Stimulated activated CD4-positive, alpha-beta T cell treated with anti-CD3 and anti-CD28 coated beads, Interleukin-4, amount 100 ng/mL, for 4 hours (primary cell): ENCODE data around the gene TCEAL9.
"Not testable (repeated sequence)": the region's sequence is repeated elsewhere in the genome, so short reads cannot be mapped to it uniquely, and the experiment has no call there.

Source experiments
- DNase-seq, 2 experiments: peaks; one replicate each; pipeline ENCODE4 v3.0.0-alpha.2; 2020

TCEAL9 gene, protein sequence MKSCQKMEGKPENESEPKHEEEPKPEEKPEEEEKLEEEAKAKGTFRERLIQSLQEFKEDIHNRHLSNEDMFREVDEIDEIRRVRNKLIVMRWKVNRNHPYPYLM

DNA sequence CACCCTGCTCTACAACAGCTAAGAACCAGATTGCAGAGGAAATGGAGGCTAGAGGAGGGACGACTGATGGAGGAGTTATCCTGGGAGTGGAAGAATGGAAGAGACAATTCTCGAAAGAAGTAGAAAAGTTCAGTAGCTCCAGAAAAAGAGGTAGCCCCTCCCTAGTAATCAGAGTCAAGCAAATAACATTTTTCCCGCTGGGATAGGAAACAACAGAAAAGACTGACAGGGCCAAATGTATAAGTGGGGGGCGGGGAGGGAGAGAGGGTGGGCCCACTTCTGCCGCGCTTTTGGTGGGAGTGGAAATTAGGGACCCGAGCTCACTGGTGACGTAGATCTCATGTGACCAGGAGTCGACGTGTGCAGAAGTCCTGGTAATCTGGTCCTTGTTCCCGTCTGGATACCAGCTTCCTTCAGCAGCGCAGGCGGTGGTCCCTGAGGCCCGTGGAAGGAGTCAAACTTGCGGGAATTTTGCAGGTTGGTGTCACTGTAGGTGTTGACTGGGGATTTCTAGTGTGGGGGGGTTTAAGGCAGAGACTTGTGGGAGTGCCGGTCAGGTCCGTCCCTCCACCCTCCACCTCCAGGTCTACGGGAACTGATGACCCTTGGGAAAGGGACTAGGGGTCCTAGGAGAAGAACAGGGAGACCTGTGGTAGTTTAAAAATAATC lies at the start of gene TCEAL9:
TSS of gene TCEAL9 (plus strand) at position 377 of the 669 bp plus-strand sequence. CDS start 1,179 bp downstream, outside the sequence.
- DNase-seq: no peak

DNA sequence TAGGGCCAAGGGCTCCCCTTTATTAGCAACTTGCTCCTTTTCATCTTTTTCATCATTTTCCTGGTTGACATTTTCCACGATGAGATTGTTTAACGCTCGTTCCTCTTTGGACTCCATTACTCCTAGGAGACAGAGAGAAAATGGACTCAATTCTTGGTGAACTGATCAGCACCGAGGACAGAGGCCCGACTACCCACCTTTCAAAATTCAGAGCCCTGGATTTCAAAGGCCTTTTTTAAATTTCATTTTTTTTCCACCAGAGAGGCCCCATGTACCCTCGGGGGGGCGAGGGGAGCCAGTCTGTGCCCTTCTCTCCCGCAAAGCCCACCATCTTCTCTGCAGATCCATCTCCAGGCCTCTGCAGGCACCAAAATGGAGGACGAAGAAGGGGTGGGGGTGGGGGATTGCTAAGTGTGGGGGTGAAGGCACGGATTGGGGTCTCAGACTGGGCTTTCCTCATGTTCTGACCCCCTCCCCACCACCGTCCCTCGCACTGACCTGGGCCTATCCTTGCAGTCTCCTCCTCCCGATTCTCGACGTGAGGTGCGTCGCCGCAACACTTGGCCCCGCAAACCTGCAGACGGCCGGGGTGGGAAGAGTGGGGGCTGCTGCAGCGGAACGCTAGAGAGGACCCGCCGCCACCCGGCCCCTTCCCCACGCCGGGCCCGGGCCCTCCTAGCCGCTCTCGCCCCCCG lies 46.3 kb upstream of the TCEAL9 start:
- peak in 1 of 2 experiments; percentile 0 for DNase-seq

DNA sequence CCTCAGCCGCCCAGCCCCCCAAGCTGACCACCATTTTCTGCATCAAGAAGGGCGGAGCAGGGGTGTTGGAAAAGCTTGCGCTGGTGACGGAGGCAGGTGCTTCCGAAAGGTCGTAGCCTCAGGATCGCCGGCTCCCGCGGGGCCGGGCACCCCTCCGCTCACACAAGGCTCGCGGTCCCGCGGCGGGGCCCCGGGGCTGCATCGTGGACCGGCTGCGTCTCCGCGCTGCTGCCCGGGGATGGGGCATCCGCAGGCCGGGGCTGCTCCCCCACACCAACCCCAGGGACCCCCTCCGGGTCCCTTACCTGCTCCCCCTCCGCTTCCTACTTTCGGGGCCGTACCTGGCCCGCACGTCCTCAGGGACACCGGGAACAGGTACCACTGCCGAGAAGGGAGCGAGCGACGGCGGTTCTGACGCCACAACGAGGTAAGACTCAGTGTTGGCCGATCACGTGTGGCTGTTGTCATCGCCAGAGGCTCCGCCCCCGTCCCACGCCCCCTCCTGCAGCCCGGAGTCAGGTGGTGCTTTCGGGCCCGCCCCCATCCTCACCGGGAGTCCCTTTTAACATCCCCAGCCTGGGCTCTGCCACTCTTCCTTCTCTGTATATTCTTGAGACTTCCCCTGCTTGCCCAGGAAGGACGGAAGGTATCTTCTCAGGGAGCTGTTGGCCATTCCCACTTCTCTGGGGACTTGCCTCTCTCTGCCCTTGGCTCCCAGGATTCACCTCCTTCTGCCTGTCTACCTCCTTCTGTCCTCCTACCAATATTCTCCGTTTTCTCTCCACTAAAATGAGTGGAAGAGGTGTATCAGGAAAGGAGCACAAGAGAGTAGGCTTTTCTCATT lies 45.5 kb upstream of the TCEAL9 start, which contains the start of gene BEX2:
TSS of gene BEX2 (minus strand) at position 436 of the 844 bp plus-strand sequence. CDS start 1,014 bp downstream, outside the sequence.
- DNase-seq: peak; percentile 76 to 87

DNA sequence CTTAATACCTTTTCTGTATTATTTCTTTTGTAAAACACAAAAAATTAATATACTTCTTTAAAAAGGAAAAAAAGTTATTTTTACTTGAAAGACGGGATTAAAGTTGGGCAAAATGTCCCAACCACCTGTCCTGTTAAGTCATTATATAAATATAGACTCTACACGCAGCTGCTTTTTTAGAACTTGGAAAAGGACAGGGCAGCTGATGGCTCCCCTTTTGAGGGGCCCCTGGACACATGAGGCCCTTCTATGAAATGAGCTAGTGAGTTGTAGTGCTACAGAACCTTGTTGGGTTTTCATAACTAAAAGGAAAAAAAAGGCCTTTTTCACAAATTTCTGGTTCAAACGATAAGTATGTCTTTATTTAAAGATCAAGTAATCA lies 44.9 kb upstream of the TCEAL9 start:
- no peak for DNase-seq

DNA sequence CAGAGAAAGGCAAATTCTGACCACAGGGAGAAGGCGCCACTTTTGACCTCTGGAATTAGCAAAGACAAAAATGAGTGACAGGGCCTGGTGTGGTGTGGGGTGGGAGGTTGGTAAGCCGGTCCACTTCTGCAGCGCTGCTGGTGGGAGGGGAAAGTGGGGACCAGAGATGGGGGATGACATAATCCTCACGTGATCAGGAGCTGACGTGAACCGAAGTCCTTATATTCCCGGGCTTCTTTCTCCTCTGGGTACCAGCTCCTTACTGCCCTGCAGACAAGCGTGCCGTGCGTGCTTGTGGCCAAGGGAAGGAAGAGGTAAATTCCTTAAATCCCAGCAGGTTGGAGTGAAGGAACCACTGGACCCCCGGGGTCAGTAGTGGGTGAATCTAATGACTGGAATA lies 26.3 kb upstream of the TCEAL9 start, which contains the start of gene TCEAL7:
TSS of gene TCEAL7 (plus strand) at position 249 of the 400 bp plus-strand sequence. CDS start 1,165 bp downstream, outside the sequence.
- no peak for DNase-seq

DNA sequence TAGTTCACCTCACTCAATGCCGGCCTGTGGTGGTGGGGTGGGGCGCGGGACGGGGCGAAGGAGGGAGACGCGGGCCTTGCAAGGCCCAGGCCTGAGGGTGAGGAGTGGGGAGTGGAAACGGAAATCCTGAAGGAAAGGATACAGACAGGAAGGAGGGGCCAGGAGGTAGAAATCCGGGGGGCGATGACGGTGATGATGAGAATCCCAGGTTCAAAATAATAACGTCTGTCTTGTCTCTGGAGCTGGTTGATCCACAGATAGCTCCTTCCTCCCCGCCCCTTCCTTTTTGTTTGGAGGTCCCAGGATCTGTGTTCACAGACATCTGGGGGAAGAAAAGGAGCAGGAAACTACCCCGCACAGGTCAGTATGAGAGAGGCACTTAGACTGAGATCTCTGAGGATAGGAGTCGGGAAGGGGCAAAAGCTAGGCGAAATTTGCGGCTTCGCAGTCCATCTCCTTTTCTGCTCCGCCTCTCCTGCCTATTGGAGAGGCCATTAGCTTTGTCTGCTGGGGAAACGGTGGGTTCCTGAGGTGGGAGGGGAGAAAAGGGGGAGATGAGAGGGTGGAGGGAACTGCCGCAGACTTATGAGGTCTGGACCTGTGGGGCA lies 25.5 kb upstream of the TCEAL9 start:
- DNase-seq: no peak

DNA sequence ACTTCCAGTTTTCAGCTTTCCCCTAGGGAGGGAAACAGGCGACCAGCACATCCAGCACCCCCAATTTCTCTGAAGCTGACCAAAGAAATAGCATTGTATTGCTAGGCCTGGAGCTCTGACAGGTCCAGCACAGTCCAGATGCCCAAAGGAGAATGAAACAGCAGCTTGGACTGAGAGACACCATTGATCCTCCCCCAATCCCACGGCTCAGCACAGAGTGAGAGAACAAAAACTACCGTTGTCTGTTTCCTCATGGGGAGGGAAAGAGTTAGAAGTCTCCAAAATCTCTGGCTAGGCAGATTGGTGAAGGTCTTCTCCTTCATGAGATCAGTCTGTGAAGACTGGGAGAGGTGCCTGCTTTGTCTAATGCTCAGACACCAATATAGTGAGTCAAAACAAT lies 17.6 kb upstream of the TCEAL9 start:
- no peak for DNase-seq

DNA sequence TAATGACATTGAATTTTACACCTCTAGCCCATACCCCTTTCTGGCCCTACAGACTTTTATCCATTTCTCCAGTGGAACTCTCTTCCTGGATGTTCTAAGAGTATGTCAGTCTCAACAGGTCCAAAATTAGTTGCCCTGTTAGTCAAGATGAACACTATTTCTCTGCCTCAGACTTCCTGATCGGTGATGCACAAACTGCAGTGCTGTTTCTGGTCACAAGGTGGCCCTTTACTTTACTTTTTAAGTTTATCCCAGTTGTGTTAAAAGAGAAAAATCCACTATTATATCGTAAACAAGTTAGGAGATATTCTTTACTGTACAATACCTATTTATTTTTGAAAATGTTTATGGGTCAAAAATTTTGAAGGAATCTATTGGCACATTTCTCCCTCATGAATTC lies 13.2 kb upstream of the TCEAL9 start:
- peak; percentile 4 to 11 for DNase-seq

DNA sequence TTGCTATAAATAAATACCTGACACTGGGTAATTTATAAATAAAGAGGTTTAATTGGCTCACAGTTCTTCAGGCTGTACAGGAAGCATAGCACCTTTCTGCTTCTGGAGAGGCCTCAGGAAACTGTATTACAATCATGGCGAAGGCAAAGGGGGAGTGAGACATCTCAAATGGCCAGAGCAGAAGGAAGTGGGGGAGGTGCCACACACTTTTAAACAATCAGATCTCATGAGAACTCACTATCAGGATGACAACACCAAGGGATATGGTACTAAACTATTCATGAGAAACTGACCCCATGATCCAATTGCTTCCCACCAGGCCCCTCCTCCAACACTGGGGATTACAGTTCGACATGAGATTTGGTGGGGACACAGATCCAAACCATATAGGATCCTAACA lies 11.7 kb upstream of the TCEAL9 start:
- no peak for DNase-seq

DNA sequence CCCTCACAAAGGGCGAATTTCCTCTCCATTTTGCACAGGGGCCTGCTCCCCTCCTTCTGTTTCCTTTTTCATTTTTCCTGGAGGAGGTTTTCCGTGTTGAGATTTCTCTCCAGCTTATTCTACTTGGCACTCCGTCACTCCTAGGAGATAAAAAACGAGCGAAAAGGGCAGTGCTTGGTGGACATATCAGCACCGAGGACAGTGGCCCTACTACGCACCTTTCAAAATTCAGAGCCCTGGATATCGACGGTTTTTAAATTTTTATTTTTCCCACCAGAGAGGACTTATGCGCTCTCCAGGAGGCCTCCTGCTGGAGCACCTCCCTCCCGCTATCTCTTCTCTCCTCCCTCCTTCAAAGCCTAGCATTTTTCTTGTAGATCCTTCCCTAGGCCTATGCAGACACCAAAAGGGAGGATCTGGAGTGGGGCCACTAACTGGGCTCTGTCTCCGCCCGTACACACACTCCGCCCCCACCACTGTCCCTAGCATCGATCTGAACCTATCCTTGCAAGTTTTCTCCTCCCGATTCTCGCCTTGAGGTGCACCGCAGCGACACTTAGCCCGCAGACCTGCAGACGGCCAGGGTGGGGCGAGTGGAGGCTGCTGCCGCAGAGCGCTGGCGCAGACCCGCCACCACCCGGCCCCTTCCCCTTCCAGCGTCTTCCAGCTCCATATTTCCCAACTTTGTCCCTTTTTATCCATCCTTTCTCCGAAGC lies 8.5 kb upstream of the TCEAL9 start:
- DNase-seq: no peak

DNA sequence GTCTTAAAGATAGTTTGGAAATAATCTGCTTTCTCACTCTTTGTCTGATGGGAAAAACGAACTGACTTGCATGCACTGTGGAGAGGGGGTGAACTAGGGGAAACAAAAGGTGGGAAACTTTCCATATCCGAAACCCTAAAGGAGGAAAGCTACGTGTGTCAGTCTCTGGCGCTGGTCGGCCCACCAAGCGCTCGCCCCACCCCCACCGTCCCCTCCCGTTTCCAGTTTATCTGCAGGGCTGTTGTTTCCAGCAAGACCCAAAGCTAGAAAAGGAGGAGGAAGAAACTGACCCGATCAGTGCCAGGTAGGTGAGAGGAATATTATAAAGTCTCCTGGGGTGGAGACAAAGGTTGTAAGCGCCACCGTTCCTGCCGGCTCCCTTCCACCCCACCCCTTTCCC lies 552 bp downstream of the TCEAL9 start:
- DNase-seq: no peak

DNA sequence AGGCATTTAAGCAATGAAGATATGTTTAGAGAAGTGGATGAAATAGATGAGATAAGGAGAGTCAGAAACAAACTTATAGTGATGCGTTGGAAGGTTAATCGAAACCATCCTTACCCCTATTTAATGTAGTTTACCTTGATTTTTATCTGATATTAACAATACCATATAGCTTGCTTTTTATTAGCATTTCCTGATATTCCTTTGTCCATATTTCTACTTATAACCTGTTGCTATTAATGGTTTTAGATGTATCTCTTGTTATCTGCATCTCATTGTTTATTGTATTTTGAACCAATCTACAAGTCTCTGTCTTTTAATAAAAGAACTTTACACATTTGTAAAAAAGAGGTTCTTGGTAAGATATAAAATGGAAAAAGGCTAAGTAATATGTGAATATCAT lies 1.6 kb downstream of the TCEAL9 start:
- no peak for DNase-seq

DNA sequence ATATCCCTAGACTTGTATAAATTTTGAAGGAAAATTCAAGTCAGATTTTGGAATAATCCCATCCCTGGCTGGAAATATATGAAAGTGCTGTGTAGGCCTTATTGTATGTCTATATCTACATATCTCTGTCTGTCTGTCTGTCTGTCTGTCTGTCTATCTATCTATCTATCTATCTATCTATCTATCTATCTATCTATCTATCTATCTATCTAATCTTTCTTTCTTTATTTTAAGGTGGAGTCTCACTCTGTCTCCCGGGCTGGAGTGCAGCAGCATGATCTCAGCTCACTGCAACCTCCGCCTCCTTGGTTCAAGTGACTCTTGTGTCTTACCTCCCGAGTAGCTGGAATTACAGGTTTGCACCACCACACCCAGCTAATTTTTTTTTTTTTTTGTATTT lies 3.3 kb downstream of the TCEAL9 start:
- not testable (repeated sequence) for DNase-seq

DNA sequence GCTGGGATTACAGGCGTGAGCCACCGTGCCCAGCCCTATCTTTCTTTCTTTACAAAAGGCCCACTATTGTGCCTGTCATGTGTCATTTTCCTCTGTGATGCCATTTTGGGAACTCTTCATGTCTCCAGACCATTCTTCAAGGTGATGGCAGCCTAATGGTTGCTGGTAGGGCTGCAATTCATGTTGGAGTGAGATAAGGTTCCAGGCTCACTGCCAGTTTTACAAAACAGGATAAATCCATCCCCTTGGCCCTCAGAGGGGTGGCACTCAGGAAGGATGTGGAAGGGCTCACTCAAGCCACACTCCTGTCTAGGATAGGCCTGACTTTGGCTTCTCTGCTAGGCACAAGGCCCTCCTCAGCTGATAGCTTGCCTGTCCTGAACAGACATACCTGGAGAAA lies 3.8 kb downstream of the TCEAL9 start:
- no peak for DNase-seq

DNA sequence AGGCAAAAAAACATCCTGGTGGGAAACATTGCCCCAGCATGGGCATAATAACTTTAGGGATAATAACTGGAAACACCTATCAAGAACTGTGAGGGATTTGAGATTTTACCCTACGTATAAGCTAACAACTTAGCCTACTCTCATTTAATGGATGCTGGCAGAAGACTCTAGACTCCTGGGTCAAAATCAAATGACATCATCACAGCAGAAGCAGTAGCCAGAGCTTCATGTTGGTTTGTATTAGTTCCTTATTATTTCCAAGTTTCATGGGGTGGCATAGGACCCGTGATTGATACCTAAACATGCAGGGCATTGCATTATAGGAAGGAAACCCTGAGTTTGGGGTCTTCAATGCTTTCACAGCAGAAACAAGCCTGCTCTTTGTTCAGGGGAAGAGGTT lies 4.6 kb downstream of the TCEAL9 start:
- DNase-seq: no peak

DNA sequence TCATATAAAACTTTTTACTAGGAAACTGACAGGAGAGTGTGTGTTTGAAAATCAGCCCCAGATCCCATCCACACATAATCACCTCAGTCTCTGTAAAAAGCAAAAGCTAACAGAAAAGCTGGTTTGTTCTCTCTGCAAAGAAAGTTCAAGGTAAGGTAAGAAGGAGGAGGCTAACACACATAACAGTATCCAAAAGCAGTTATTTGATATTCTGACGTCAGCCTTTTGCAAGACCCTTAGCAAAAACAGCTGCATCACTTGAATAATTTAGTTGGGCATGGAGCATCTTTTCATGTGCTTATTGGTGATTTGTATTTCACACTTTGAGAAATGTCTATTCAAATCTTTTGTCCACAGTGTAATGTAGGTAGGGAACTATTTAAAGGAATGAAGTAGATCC lies 5.5 kb downstream of the TCEAL9 start:
- no peak for DNase-seq

DNA sequence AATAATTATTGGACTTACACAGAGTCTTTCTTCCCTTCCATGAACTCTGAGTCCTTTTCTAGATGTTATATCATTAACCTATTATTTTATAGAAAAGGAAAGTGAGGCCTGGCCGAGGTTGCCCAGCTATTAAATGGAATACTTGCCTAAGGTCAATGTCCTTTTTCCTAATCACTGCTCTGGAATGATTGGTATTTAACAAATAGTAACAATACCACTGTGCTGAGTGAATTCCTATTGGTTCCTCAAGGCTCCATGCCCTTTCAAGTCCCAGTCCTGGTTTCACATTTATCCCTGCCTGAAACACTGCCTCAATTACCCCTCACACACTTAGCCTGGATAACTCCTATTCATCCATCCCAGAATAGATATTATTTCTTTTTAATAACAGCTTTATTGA lies 6.2 kb downstream of the TCEAL9 start:
- DNase-seq: no peak

DNA sequence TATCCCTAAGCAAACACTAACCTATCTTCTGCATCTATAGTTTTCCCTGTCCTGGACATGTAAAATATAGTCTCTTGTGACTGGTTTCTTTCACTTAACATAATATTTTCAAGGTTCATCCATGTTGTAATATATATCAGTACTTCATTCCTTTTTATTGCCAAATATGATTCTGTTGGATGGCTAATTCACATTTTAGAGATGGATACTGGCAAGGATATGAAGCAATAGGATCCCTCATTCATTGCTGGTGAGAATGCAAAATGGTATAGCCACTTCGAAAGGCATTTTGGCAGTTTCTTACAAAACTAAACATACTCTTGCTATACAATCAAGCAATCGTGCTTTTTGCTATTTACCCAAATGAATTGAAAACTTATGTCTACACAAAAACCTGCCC lies 6.7 kb downstream of the TCEAL9 start:
- DNase-seq: no peak

DNA sequence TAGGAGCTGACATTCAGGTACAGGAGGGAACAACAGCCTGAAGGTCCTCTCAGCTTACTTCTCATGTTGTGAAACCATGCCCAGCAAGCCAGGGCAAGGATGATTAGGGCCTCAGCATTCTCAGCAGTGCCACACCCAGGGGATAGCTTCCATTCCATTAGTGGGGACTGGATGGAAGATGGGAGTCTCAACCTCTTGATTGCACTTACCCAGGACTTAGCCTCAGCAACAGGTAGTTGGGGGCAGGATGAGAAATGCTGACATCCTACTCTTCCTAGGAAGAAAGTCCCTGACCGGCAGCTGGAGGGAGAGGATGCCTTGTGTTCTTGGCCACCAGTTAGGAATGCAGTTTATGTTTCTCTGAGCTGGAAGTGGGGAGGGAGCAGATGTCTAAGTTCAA lies 11.2 kb downstream of the TCEAL9 start:
- DNase-seq: no peak

DNA sequence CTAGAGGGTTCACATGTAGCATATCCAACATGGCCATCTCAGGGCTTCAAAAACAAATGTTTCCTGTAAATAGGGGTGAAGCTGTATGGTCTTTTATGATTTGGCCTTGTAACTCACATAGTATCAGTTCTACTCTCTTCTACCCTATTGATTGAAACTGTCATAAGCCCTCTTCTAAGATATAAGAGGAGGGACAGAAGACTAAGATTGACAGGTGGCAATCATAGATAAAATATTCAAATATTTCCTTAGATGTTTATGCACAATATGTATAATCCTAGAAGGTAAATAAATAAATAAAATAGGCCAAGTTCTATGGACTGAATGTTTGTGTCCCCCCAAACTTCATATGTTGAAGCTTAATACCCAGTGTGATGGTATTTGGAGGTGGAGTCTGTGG lies 13.2 kb downstream of the TCEAL9 start:
- DNase-seq: no peak

DNA sequence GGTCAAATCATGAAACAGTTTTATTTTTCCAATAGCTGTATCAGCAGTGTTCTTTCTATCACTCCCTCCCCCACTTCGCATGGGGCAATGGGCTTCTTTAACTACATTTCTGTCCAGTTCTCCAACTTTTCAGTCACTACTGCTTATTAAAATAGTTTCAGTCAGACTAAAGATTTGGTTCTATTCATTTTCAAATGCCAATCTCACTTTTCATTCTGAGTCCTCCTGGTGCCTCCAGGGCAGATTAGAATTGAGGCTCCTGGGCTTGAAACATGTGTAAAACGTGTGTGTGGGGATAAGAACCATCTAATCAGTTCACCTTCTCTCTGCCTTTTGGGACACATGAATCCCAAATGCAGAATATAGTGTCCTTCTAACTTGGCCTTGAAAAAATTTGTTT lies 16.6 kb downstream of the TCEAL9 start:
- DNase-seq: no peak

DNA sequence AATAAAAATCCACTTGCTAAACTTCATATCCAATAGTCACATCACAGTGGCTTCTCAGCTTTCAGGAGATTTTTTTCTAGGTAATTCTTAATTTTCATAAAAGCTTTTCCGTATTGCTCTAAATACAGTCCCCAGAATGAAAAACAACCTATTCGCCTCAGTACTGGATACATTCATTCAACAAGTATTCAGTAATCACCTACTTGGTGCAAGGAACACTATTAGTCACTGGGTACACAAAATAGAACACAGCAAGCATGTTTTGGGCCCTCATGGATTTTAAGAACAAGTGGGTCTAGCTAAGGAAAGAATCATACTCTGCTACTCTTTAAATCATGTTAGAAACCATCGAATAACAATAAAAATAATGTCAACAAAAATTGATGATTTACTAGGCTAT lies 17.3 kb downstream of the TCEAL9 start:
- DNase-seq: no peak
